ENCODE results near the gene S100A1. TPM values are rescaled to one million over a fixed set of nuclear protein-coding genes. Genes with fewer than 3 reads are reported as not detected.
"Not testable (repeated sequence)": the region's sequence is repeated elsewhere in the genome, so short reads cannot be mapped to it uniquely, and the experiment has no call there.

S100A1 gene
- total and polyA plus RNA-seq, 2 of the 8 experiments (the other 6 are each of a cell fraction or from before 2014, with no cell fraction given): 2.0 TPM; not detected in 1

DNA sequence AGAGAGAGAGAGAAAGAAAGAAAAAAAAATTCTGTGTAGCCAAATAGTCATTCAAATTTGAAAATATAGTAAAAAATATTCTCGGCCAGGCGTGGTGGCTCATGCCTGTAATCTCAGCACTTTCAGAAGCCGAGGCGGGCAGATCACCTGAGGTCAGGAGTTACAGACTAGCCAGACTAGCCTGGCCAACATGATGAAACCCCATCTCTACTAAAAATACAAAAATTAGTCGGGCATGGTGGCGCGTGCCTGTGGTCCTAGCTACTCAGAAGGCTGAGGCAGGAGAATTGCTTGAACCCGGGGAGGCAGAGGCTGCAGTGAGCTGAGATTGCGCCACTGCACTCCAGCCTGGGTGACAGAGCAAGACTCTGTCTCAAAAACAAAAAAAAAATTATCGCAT, 40.2 kb upstream of the S100A1 start:
- H2BK15ac ChIP-seq (ENCODE audit: low read length); H3K9me3 ChIP-seq (ENCODE audit: insufficient read depth in 2 of 2, low read depth in 1 of 2, low read length in 1 of 2); H3K27ac ChIP-seq (ENCODE audit: low read depth, low read length); CTCF ChIA-PET (ENCODE audit: partially characterized antibody); H4K20me1 ChIP-seq (replicated peaks in 1 of 2; ENCODE audit: control insufficient read depth in 1 of 2, insufficient read depth in 2 of 2, low read length in 2 of 2); H3K9ac ChIP-seq (replicated peaks in 1 of 4; ENCODE audit: extremely low read depth in 1 of 4, low read depth in 3 of 4, low read length in 3 of 4); H3K36me3 ChIP-seq (ENCODE audit: control insufficient read depth in 2 of 4, insufficient read depth in 4 of 4, low read length in 3 of 4); H2BK5ac ChIP-seq (ENCODE audit: low read depth, low read length); H3K4me1 ChIP-seq (replicated peaks in 1 of 4; ENCODE audit: control insufficient read depth in 3 of 4, insufficient read depth in 4 of 4, low read length in 3 of 4); H3K79me1 ChIP-seq (ENCODE audit: low read depth, low read length); H4K8ac ChIP-seq (ENCODE audit: extremely low read depth, insufficient read depth, low read length); H2BK12ac ChIP-seq (ENCODE audit: low read depth, low read length); H3K23ac ChIP-seq (ENCODE audit: insufficient read length); H3K27me3 ChIP-seq (replicated peaks in 1 of 4; ENCODE audit: control insufficient read depth in 3 of 4, extremely low read depth in 1 of 4, insufficient read depth in 3 of 4, low read length in 3 of 4); H2BK120ac ChIP-seq (replicated peaks; ENCODE audit: low read depth, low read length); H3K4me3 ChIP-seq (ENCODE audit: extremely low read depth in 1 of 4, insufficient read depth in 2 of 4, low read depth in 3 of 4, low read length in 4 of 4); H2AFZ ChIP-seq (ENCODE audit: low read length); H3K4ac ChIP-seq (replicated peaks; ENCODE audit: insufficient read length, low read depth, low read length); H2BK20ac ChIP-seq (ENCODE audit: low read length); H4K5ac ChIP-seq (ENCODE audit: insufficient read length, low read depth, low read length); H3K14ac ChIP-seq (ENCODE audit: insufficient read length); DNase-seq (ENCODE audit: low read depth in 1 of 2, low spot score in 2 of 2); FAIRE-seq; H3K79me2 ChIP-seq (ENCODE audit: control insufficient read depth in 1 of 2, insufficient read depth in 2 of 2, low read length in 2 of 2); H2AK5ac ChIP-seq (ENCODE audit: low read depth, low read length); H3K56ac ChIP-seq (replicated peaks; ENCODE audit: insufficient read length, low read depth, low read length); H4K91ac ChIP-seq (replicated peaks; ENCODE audit: insufficient read length, low read length); H3K4me2 ChIP-seq (ENCODE audit: insufficient read depth in 1 of 2, low read depth in 2 of 2, low read length in 2 of 2); H3K23me2 ChIP-seq (ENCODE audit: low read depth, low read length); H3K18ac ChIP-seq (ENCODE audit: extremely low read depth, low read length): not testable (repeated sequence)
- POLR2A ChIA-PET (ENCODE audit: partially characterized antibody): interaction anchor here (0.6 to 1.3 kb wide), 4 partner anchors 9 to 1382 kb away, joined by 3 to 4 read pairs (median 3); no protein-coding TSS in a partner anchor
- WGBS, 2 experiments (ENCODE audit: extremely low coverage in 1 of 2, insufficient coverage in 1 of 2, insufficient read length in 1 of 2, insufficient replicate concordance in 2 of 2, low coverage in 1 of 2, low lambda C conversion rate in 2 of 2, missing lambda C conversion rate in 1 of 2): 96% methylated on average over 10 of the region's 10 CpGs; no CpG with 5 or more reads in 1 of the 2 experiments

Measured in H1 (cell line).